HepG2 (cell line): Measurements from ENCODE around the gene MRPS25. TPM values are rescaled to one million over a fixed set of nuclear protein-coding genes. Genes with fewer than 3 reads are reported as not detected.

Experiments
- FOXK1 ChIP-seq: sonication (generic); formaldehyde crosslinking; IDR thresholded peaks from 2 replicates; pipeline ENCODE4 v1.4.0; 2020; ENCODE audit warnings: low read depth, missing genetic modification reagents, borderline replicate concordance
- FOXP1 ChIP-seq, 2 experiments: fragments of 450-650 bp in 1 of 2; IDR thresholded peaks; 2 replicates each; pipeline ENCODE4 v1.6.1; 2017 to 2018; ENCODE audit warnings: antibody characterized with exemption in 1 of 2
- HIVEP1 ChIP-seq: sonication (generic); formaldehyde crosslinking; IDR thresholded peaks from 2 replicates; pipeline ENCODE4 v1.4.0; 2020; ENCODE audit warnings: mild to moderate bottlenecking, missing genetic modification reagents
- HNF4G ChIP-seq, 2 experiments: sonication (generic) in 1 of 2; formaldehyde crosslinking in 1 of 2; IDR thresholded peaks; 2 replicates each; pipeline versions ENCODE4 v1.4.0 to v1.6.1; 2011 to 2020; ENCODE audit warnings: borderline replicate concordance in 2 of 2, low read depth in 2 of 2, mild to moderate bottlenecking in 2 of 2, low read length in 1 of 2, missing genetic modification reagents in 1 of 2, moderate library complexity in 1 of 2
- MAF1 ChIP-seq: sonication (generic); formaldehyde crosslinking; IDR thresholded peaks from 2 replicates; pipeline ENCODE4 v1.5.0; 2020; ENCODE audit warnings: missing genetic modification reagents, borderline replicate concordance
- MAFK ChIP-seq, 2 experiments: IDR thresholded peaks in 1 of 2; conservative IDR thresholded peaks in 1 of 2; 2 replicates each; pipeline ENCODE4 v1.6.1; 2011; ENCODE audit warnings: improper control_type of control experiment in 2 of 2, low read length in 2 of 2
- NFE2L2 ChIP-seq: fragments of 150-350 bp; IDR thresholded peaks from 2 replicates; pipeline ENCODE4 v1.6.1; 2014; ENCODE audit warnings: low read length
- PAF1 ChIP-seq: IDR thresholded peaks from 2 replicates; pipeline ENCODE4 v1.6.1; 2016; ENCODE audit warnings: missing genetic modification reagents, missing compliant biosample characterization
- PHF21A ChIP-seq: sonication (generic); formaldehyde crosslinking; IDR thresholded peaks from 2 replicates; pipeline ENCODE4 v1.5.0; 2020; ENCODE audit warnings: mild to moderate bottlenecking, missing genetic modification reagents
- ZNF17 ChIP-seq: sonication (generic); formaldehyde crosslinking; IDR thresholded peaks from 2 replicates; pipeline ENCODE4 v1.5.0; 2020; ENCODE audit warnings: mild to moderate bottlenecking, missing genetic modification reagents
- ZNF253 ChIP-seq: sonication (generic); formaldehyde crosslinking; IDR thresholded peaks from 2 replicates; pipeline ENCODE4 v1.8.0; 2022; ENCODE audit warnings: mild to moderate bottlenecking, missing genetic modification reagents, borderline replicate concordance
- ZNF326 ChIP-seq: sonication (generic); formaldehyde crosslinking; IDR thresholded peaks from 2 replicates; pipeline ENCODE4 v1.4.0; 2020; ENCODE audit warnings: missing genetic modification reagents, borderline replicate concordance
- ZNF577 ChIP-seq: sonication (generic); formaldehyde crosslinking; IDR thresholded peaks from 2 replicates; pipeline ENCODE4 v1.4.0; 2020; ENCODE audit warnings: mild to moderate bottlenecking, low read depth, missing genetic modification reagents, borderline replicate concordance
- polyA plus RNA-seq, 8 experiments: library from polyadenylated mRNA; depleted of rRNA in 3 of 8; stranded (reverse) in 7 of 8; unstranded in 1 of 8; fragments of >200 nt; fragmentation: Illumina TruSeq in 4 of 8; extraction: Trizol in 4 of 8; gene quantifications; 2 replicates each; pipeline versions ENCODE4 v1.2.1 to v1.2.3, GENCODE V29; 2011 to 2016; ENCODE audit warnings: low read depth in 4 of 8, missing spikeins in 1 of 8, mixed read lengths in 1 of 8; ENCODE audit not compliant: insufficient read depth in 1 of 8
- total RNA-seq, 5 experiments: library from RNA; depleted of rRNA; stranded (reverse); fragments of >200 nt; fragmentation: Illumina TruSeq; extraction: Trizol; gene quantifications; 2 replicates each; pipeline ENCODE4 v1.2.3, GENCODE V29; 2016; ENCODE audit warnings: low read depth in 1 of 5
- TF ChIP-seq, protein P1 (sequence below): sonication (generic); formaldehyde crosslinking; IDR thresholded peaks from 2 replicates; pipeline ENCODE4 v1.4.0; 2020; ENCODE audit warnings: missing genetic modification reagents
- TF ChIP-seq, protein P2 (sequence below): sonication (generic); formaldehyde crosslinking; IDR thresholded peaks from 2 replicates; pipeline ENCODE4 v1.8.1; 2023; ENCODE audit warnings: mild to moderate bottlenecking, moderate library complexity, missing genetic modification reagents
- TF ChIP-seq, protein P3 (sequence below): sonication (generic); formaldehyde crosslinking; conservative IDR thresholded peaks from 2 replicates; pipeline ENCODE4 v1.8.1; 2023; ENCODE audit warnings: missing genetic modification reagents
- TF ChIP-seq, protein P4 (sequence below): IDR thresholded peaks from 2 replicates; pipeline ENCODE4 v1.4.0; 2020; ENCODE audit warnings: mild to moderate bottlenecking, missing genetic modification reagents
- TF ChIP-seq, protein P5 (sequence below): sonication (generic); formaldehyde crosslinking; IDR thresholded peaks from 2 replicates; pipeline ENCODE4 v1.5.1; 2020; ENCODE audit warnings: missing genetic modification reagents, mild to moderate bottlenecking, borderline replicate concordance

Gene MRPS25
- total and polyA plus RNA-seq, 2 of the 13 experiments (the other 11 are each of a cell fraction or from before 2014, with no cell fraction given): 60.1 to 74.3 TPM

DNA sequence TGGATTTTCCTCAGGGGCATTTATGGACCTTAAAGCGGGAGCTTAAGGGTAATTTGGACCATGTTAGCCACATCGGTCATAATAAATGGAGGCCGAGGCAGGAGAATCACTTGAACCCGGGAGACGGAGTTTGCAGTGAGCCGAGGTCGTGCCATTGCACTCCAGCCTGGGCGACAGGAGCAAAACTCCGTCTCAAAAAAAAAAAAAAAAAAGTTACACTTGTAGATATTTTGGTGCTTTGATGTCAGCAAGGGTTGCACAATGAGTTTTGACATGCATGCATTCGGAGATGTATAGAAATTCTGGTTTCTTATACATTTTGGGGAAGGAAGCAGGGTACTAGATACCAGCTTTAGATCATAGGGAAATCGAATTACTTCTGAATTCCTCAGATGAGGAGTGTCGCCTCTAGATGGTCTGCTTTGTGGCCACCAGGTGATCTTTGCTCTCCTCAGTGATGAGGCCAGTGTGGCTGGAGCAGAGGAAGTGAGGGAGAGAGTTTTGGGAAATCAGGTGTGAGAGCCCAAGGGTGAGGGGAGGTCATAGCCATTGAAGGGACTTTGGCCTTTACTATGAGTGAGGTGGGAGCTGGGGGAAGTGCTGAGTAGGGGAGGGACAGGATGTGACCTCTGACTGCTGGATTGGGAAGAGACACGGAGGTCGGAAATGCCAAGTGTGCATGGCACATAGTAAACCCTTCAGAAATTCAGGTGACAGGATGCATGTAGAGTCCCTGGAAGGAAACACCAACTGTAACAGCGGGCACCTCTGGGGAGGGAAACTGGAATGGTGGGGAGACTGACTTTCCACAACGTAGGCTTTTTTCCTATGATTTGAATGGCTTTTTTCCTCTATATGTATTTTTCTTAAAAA is 42.2 kb upstream of the MRPS25 start (continued):
- TF ChIP-seq ZNF253 (CRISPR knock-in tag): no peak
- peak; percentile 88 for TF ChIP-seq HNF4G (IDR thresholded peaks at IDR 0.05; ENCODE audit: borderline replicate concordance, low read depth, low read length)
- TF ChIP-seq HNF4G (CRISPR knock-in tag; IDR thresholded peaks at IDR 0.05; ENCODE audit: borderline replicate concordance, low read depth): peak; percentile 95; the same call in 1 of the 2 replicates
- no peak for TF ChIP-seq NFE2L2
- TF ChIP-seq, protein P1, sequence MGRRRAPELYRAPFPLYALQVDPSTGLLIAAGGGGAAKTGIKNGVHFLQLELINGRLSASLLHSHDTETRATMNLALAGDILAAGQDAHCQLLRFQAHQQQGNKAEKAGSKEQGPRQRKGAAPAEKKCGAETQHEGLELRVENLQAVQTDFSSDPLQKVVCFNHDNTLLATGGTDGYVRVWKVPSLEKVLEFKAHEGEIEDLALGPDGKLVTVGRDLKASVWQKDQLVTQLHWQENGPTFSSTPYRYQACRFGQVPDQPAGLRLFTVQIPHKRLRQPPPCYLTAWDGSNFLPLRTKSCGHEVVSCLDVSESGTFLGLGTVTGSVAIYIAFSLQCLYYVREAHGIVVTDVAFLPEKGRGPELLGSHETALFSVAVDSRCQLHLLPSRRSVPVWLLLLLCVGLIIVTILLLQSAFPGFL: no peak
- TF ChIP-seq HIVEP1: no peak
- TF ChIP-seq FOXK1 (CRISPR knock-in tag): no peak; the same call in 1 of the 2 replicates
- no peak for TF ChIP-seq ZNF17 (CRISPR knock-in tag)
- TF ChIP-seq ZNF326 (CRISPR knock-in tag): no peak
- TF ChIP-seq, protein P2, sequence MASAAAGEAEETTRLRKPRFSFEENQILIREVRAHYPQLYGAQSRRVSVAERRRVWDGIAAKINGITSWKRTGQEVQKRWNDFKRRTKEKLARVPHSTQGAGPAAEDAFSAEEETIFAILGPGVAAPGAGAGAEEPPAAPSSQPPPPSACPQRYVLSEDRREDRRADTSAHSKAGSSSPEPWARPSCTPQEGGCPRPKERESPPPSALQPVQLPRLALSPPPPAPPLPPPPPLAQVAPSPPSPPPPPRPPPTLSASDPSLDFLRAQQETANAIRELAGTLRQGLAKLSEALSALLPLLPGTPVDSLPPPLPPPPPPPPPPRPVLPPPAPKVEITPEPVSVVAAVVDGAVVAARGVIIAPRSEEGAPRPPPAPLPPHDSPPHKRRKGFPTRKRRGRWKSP: no peak
- no peak for TF ChIP-seq MAF1 (CRISPR knock-in tag)
- no peak for TF ChIP-seq FOXP1 (IDR thresholded peaks at IDR 0.05)
- TF ChIP-seq FOXP1 (CRISPR knock-in tag; IDR thresholded peaks at IDR 0.05): peak; percentile 16; the same call in 1 of the 2 replicates
- TF ChIP-seq MAFK (conservative IDR thresholded peaks at IDR 0.05 in 1 of 2, IDR thresholded peaks at IDR 0.05 in 1 of 2; ENCODE audit: low read length in 2 of 2): peak in 1 of 2 experiments; percentile 15; a peak in 1 of 4 replicates
- peak; percentile 77 for TF ChIP-seq PHF21A (CRISPR knock-in tag)
- TF ChIP-seq, protein P3, sequence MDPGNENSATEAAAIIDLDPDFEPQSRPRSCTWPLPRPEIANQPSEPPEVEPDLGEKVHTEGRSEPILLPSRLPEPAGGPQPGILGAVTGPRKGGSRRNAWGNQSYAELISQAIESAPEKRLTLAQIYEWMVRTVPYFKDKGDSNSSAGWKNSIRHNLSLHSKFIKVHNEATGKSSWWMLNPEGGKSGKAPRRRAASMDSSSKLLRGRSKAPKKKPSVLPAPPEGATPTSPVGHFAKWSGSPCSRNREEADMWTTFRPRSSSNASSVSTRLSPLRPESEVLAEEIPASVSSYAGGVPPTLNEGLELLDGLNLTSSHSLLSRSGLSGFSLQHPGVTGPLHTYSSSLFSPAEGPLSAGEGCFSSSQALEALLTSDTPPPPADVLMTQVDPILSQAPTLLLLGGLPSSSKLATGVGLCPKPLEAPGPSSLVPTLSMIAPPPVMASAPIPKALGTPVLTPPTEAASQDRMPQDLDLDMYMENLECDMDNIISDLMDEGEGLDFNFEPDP (CRISPR knock-in tag): no peak
- TF ChIP-seq, protein P4, sequence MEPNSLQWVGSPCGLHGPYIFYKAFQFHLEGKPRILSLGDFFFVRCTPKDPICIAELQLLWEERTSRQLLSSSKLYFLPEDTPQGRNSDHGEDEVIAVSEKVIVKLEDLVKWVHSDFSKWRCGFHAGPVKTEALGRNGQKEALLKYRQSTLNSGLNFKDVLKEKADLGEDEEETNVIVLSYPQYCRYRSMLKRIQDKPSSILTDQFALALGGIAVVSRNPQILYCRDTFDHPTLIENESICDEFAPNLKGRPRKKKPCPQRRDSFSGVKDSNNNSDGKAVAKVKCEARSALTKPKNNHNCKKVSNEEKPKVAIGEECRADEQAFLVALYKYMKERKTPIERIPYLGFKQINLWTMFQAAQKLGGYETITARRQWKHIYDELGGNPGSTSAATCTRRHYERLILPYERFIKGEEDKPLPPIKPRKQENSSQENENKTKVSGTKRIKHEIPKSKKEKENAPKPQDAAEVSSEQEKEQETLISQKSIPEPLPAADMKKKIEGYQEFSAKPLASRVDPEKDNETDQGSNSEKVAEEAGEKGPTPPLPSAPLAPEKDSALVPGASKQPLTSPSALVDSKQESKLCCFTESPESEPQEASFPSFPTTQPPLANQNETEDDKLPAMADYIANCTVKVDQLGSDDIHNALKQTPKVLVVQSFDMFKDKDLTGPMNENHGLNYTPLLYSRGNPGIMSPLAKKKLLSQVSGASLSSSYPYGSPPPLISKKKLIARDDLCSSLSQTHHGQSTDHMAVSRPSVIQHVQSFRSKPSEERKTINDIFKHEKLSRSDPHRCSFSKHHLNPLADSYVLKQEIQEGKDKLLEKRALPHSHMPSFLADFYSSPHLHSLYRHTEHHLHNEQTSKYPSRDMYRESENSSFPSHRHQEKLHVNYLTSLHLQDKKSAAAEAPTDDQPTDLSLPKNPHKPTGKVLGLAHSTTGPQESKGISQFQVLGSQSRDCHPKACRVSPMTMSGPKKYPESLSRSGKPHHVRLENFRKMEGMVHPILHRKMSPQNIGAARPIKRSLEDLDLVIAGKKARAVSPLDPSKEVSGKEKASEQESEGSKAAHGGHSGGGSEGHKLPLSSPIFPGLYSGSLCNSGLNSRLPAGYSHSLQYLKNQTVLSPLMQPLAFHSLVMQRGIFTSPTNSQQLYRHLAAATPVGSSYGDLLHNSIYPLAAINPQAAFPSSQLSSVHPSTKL (CRISPR knock-in tag): peak; percentile 88
- TF ChIP-seq, protein P5, sequence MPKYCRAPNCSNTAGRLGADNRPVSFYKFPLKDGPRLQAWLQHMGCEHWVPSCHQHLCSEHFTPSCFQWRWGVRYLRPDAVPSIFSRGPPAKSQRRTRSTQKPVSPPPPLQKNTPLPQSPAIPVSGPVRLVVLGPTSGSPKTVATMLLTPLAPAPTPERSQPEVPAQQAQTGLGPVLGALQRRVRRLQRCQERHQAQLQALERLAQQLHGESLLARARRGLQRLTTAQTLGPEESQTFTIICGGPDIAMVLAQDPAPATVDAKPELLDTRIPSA: no peak
- TF ChIP-seq ZNF577: no peak
- TF ChIP-seq PAF1 (CRISPR knock-in tag): no peak
